COLO668 (cell line): Measurements from ENCODE around the gene KCNK6.
"Not testable (repeated sequence)": the region's sequence is repeated elsewhere in the genome, so short reads cannot be mapped to it uniquely, and the experiment has no call there.

Experiments
- DNase-seq: peaks from one replicate; lab custom pipeline; 2025; ENCODE audit not compliant: unreplicated experiment; lab: John Stamatoyannopoulos, UW

The KCNK6 gene

DNA sequence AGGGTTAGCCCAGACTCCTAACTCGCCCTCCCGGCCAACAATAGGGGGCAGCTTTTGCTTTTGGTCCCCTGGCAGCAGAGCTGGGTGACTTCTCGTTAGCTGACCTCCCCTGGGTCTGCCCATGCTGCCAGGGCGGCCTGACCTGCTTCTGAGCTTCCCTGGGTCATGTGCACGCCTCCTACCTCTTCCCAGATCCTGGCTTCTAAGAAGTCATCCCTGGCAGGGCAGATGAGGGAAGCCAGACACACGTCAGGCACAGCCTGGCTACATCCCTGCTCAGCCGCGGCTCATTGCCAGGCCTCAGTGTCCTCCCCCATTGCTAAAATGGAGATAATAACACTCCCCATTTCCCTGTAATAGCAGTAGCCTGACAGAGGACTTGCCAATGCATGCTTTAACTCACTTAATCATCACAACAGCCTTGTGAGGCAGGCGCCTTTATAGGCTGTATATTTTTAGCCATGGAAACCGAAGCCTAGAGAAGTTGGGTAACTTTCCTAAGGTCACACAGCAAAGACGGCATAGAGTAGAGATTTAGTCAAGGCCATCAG is 2.1 kb downstream of the KCNK6 start:
- no peak for DNase-seq

DNA sequence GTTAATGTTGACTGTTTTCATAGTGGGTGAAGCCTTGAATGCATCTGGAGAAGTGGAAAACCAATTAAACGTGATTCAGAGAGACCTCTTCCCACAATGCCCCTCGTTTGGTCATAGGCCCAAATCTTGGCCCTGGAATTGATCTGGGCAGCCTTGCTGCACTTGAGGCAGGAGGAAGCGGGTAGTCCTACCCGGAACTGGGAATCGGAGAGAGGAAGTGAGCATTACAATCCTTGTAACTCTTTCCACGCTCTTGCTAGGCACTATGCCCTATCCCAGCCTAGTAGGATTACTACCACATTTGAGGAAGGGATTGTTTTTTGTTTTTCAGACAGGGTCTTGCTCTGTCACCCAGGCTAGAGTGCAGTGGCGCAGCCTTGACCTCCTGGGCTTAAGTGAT is 3.6 kb downstream of the KCNK6 start:
- no peak for DNase-seq

DNA sequence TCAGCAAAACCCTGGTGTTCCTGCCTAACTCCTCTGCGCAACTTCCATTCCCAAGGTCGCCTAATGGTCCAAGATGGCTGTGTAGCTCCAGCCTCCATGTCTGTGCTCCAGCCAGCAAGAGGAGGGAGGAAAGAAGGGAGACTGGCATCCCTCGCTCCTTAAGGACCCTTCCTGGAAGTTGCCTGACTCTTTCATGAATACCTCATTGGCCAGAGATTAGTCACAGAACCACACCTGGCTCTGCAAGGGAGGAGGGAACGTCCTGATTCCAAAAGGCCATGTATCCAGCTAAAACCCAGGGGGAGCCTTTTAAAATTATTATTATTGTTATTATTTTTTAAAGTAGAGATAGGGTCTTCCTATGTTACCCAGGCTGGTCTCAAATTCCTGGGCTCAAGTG is 4.8 kb downstream of the KCNK6 start:
- DNase-seq = no peak

DNA sequence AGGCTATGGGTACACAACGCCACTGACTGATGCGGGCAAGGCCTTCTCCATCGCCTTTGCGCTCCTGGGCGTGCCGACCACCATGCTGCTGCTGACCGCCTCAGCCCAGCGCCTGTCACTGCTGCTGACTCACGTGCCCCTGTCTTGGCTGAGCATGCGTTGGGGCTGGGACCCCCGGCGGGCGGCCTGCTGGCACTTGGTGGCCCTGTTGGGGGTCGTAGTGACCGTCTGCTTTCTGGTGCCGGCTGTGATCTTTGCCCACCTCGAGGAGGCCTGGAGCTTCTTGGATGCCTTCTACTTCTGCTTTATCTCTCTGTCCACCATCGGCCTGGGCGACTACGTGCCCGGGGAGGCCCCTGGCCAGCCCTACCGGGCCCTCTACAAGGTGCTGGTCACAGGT is 6.9 kb downstream of the KCNK6 start:
- no peak for DNase-seq

DNA sequence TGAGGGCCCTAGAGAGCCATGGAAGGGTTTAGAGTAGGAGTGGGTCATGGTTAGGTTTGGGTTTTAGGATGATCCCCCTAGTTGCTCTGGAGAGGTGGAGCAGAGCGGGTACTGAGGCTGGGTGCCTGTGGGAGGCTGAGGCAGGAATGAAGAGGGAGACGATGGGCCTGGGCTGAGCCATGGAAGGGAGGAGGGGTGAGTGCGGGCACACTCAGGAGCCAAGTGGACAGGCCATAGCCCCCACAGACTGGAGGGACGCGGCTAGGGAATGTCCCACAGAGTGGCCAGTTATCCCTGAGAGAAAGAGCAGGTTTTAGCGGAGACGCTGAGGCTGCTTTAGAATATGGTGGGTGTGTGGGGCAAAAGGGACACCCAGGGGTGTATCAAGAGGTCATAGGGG is 10.0 kb downstream of the KCNK6 start:
- no peak for DNase-seq

DNA sequence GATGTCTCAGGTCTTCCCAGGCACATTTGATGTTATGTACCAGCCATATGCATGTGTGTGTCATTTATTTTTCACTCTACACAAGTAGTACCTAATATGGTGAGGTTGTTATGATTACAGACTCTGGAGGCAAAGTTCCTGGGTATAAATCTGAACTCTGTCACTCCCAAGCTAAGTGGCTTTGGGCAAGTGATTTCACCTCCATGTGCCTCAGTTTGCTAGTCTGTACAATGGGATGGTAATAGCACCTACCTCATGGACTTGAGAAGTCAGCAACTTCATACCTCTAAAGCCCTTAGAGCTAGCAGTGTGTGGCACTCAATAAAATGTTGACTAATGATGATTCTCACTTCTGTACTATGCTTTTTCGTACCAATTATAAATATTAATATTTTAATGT is 12.1 kb downstream of the KCNK6 start:
- no peak for DNase-seq

DNA sequence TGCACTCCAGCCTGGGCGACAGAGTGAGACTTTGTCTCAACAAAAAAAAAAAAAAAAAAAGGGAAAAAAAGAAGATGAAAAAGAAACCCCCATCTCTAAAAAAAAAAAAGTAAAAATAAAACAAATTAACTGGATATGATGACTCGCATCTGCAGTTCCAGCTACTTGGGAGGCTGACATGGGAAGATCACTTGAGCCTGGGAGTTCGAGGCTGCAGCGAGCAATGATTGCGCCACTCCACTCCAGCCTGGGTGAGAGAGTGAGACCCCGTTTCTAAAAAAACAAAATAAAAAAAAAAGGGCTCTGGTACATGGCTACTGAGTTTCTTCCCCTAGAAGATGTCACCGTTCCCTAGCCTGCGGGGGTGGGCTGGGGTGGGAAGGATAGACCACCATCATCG is 13.6 kb downstream of the KCNK6 start:
- no peak for DNase-seq

DNA sequence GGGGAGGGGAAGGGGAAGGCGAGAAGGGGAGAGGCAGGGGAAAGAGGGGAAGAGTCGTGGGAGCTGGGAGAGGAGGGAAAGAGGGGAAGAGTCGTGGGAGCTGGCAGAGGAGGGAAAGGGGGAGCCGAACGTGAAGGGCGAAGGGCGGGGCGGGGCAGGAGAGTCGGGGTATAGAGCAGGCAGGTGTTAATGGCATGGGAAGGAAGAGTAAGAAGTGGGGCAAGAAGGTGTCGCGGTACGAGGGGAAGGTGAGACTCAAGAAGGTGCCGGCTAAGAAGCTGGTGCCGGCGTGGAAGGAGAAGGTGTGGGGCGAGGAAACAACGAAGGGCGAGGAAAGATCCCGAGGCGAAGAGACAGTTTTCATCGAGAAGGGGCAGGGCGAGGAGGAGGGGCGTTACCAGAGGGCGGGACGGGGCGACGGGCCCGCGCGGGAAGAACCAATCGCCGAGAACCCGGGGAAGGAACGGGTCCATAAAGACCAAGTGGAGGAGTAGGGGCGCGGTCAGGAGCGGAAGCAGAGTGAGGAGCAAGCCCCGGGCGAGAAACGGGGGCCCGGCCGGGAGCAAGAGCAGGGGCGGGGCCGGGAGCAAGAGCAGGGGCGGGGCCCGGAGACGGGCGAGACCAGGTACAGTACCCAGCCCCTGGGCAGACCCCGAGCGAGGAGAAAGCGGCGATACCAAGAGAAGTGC is 16.4 kb downstream of the KCNK6 start:
- peak; percentile 92 for DNase-seq

DNA sequence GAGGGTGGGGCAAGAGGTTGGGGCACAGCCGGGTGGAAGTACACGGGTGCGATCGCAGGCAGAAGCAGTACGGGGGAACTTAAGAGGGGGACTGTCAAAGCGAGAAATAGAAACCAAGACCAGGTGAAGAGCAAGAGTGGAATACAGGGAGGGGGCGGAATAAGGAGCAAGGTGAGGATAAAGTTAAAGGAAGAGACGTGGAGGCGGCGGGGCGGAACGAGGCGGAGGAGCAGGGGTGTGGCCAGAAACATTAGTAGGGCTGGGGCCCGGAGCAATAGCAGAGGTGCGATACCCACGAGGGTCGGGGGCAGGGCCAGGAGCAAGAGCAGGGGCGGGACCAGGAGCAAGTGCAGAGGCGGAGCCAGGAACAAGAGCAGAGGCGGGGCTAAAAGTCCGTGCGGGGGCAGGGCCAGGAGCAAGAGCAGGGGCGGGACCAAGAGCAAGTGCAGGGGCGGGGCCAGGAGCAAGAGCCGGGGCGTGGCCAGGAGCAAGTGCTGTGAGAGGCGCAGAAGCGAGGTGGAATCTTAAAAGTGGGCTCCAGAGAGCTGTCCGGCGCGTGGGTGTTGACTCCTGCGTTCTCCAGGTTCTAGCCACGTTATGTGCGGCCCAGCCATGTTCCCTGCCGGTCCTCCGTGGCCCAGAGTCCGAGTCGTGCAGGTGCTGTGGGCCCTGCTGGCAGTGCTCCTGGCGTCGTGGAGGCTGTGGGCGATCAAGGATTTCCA is 17.2 kb downstream of the KCNK6 start:
- DNase-seq = peak; percentile 91

DNA sequence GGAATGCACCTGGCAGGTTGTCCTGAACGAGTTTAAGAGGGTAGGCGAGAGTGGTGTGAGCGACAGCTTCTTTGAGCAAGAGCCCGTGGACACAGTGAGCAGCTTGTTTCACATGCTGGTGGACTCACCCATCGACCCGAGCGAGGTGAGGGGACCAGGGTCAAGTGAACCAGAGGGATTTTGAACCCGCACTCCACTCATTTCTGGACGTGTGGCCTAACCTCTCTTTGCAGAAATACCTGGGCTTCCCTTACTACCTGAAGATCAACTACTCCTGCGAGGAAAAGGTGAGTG is 17.7 kb downstream of the KCNK6 start:
- no peak for DNase-seq

DNA sequence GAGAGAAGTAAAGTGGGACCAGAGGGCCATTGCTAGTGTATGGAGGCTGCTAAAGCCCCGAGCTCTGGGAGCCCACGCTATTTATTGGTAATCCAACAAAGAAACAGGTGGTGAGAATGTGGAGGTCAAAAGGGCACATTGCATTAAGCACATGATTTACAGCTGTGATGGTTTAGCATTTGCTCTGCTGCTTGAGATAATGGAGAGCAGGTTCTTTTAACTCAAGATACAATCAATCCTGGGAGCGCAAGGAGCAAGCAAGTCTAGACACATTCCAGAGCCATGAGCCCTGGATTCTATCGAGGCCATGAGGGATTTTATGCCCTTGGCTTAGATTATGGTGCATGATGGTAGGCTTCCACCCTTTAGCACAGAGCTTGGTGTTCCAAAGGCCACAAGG is 19.4 kb downstream of the KCNK6 start:
- DNase-seq = not testable (repeated sequence)

DNA sequence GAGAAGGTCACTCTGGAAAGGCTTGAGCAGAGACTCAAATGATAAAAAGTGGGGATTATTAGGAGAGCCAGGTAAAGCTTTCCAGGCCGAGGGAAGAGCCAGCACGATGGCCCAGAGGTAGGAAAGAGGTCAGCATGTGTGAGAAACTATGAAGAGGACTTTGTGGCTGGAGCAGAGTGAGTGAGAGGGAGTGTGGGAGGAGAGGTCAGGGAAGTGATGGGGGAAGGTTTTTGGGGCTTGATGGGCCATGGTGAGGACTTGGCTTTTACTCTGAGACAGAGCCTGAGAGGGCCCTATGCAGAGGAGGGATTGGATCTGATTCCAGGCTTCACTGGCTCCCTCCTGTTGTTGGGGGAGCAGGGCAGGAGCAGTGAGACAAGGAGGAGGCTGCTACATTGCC is 21.3 kb downstream of the KCNK6 start:
- DNase-seq = no peak

DNA sequence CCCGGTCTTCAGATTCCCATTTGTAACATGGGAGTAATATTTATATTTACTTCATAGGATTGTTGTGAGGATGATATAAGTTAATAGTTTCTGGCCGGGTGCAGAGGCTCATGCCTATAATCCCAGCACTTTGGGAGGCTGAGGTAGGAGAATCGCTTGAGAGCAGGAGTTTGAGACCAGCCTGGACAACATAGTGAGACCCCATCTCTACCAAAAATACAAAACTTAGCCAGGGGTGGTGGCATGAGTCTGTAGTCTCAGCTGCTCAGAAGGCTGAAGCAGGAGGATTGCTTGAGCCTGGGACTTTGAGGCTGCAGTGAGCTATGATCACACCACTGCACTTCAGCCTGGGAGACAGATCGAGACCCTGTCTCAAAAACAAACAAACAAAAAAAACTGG is 27.2 kb downstream of the KCNK6 start:
- DNase-seq = no peak

DNA sequence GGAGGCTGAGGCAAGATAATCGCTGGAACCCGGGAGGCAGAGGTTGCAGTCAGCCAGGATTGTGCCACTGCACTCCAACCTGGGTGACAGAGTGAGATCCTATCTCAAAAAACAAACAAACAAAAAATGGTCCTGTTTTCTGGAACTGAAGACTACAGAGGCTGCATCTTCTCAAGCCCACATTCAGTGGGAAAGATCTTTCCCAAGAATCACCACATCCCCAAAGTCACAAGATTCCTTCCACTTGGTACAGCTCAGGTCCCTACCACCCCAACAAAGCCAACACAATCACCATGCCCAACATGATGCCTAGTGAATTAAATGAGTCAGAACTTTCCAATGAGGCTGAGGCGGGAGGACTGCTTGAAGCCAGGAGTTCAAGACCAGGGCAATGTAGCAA is 31.2 kb downstream of the KCNK6 start:
- DNase-seq = no peak

DNA sequence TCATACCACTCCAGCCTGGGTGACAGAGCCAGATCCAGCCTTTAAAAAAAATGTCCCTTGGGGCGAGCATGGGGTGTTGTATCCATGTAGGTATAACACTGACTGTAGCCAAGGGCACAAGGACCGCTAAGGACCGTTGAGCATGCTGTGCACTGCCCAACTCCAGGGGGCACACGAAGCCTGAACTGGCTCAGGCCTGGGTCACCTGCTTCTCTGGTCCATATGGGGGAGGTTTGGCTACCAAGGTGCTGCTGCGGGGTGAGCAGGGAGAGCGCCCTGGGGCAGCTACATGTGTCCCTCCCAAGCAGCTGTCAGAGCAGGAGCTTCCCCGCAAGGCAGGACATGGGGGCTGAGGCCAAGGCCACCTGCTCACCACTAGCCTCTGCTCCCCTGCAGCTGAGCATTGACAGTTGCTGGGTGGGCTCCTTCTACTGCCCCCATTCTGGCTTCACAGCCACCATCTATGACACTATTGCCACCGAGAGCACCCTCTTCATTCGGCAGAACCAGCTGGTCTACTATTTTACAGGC is 32.3 kb downstream of the KCNK6 start:
- DNase-seq = no peak

DNA sequence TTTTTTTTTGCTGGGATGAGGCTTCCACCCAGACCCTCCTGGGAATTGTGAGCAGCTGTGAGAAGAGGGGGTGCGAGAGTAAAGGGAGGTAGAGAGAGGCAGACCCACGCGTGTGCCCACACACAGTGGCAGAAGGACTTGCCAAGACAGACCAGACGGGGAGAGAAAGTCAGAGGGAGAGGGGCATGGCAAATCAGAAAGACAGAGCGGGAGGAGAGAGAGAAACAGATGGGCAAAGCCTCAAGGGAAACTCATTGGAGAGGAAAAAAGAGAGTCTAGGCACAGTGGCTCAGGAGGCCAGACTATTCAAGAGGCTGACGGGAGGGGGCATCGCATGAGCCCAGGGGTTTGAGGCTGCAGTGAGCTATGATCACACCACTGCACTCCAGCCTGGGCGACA is 33.0 kb downstream of the KCNK6 start:
- DNase-seq = no peak

DNA sequence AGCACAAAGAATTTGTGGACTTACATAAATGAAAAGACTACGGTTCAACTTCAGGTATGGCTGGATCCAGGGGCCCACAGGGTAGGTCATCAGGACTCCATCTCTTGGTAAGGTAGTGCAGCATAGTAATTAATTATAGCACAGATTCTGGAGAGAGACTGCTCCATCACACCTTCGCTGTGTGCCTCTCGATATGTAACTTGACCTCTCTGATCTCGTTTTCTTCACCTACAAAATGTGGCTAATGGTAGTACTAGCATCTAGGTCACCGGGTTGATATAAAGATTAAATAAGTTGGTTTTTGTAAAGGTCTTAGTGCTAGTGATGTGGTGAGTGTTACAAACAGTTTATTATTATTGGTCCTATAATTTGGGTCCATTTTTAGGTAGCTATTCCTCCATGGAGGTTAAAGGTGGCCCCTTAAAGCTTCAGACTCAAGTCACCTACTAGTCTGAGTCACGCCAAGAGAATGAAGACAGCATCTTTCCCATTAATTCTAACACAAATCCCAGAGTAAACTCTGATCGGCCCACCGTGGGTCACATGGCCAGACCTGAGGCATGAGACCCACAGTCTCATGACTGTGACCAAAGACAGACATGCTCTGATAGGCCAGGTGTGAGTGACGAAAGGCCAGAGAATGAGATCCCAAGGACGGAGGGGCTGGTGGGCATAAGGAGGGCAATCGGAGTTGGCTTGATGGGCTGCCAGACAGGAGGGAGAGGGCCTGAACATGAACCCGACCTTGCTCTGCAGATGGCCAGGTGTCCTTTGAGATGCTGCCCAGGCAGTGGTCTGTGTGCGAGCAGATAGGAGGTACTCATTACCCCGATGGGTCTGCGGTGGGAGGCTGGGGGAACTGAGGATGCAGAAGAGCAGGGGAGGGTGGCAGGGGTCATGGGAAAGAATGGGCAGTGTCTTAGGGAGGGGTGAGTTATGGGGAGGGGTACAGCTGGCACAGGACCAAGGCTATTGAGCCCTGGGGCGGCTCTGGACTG is 36.4 kb downstream of the KCNK6 start:
- no peak for DNase-seq

DNA sequence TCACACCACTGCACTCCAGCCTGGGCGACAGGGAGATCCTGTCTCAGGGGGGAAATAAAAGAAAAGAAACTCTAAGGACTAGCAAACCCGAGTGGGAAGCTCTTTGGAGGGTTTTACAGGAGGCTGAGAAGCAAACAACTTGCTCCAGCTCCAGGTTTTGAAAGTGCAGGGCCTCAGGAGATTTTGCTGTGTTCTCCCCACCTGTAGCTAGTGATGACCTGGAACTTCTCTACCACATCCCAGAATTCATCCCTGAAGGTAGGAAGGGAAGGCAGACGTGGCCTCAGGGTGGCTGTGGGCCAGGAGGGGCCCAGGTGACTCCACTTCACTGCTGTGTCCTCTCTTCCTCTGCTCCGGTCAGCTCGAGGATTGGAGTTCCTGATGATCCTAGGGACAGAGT is 38.4 kb downstream of the KCNK6 start:
- DNase-seq = no peak

DNA sequence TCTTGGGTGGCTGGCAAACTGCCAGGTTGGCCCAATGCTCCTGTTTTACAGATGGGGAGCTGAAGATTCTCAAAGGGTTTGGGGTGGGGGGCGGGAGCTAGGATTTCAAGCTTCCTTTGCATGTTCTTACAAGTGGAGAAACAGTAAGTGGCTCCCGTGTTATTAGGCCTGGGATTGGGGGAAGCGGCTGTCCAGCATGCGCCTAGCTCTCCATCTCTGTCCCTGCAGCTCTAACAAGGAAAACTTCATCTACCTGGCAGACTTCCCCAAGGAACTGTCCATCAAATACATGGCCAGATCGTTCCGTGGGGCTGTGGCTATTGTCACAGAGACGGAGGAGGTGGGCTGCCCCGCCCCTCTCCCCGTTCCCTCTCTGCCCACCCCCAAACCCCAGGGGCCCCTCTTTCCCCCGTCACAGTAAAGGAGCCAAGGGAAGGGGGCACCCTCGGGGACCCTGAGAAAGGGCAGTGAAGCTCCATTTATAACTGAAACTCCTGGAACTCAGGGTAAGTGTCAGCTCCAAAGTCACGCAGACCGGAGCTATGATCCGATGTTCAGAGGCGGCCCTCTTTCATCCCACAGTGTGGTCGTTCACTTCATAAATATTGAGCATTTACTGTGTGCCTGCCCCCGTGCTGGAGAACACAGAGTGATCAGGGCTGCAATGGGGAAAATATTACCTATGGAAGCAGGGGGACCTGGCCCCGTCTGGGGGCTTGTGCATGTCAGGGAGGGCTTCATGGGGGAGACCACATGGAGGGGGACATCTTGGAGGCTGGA is 39.8 kb downstream of the KCNK6 start:
- no peak for DNase-seq

DNA sequence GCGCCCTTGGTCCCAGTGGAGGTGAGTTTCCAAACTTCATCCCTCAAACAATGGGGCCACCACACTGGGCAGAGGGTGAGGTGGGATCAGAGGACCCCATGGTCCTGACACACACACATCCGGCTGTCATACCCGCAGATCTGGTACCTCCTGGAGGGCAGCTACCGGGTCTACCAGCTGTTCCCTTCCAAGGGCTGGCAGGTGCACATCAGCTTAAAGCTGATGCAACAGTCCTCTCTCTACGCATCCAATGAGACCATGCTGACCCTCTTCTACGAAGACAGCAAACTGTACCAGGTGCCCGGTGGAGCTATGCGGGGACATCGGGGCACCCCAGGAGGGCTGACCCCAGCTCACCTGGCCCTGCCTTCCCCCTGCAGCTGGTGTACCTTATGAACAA is 40.7 kb downstream of the KCNK6 start:
- peak; percentile 37 for DNase-seq
